Stimulated activated CD8-positive, alpha-beta memory T cell treated with anti-CD3 and anti-CD28 coated beads, Interleukin-15, amount 100 ng/mL, for 48 hours (primary cell): ENCODE measurements around the gene SOX15.

Experiments used
- DNase-seq, 2 donors: peaks; one replicate each; pipeline ENCODE4 v3.0.0-alpha.2; 2020; ENCODE audit warnings: low read depth in 2 of 2

The SOX15 gene

DNA sequence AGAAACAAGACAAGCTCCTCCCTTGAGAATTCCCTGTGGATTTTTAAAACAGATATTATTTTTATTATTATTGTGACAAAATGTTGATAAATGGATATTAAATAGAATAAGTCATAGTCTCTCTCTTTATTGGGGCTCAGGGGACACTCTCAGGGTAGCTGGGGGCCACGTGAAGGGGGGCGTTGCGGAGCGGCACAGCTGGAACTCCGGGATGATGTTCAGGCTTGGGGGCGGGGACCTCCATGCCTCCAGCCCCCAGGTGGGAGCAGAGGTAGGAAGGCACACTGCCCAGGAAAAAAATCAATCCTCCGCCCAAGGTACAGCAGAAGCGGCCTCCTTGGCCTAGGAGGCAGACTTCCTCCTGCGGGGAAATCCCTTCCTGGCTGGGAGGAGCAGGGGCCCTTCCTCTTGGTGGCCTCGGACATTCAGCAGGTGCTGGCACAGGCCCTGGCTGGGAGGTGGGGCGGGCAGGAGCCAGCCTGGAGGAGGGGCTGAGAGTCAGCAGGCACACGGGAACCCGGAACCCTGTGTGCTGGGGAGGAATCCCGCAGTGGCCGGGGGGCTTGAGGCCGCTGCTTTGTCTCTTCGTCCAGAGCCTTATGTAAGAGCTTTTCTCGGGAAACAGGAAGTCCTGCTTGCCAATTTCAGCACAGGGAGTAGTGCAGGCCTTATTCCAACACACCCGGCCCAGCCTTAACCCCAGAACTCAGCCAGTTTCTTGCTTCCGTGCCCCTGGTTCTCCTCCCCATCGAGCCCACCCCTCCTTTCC is 31.9 kb downstream of the SOX15 start:
- DNase-seq, result no peak

DNA sequence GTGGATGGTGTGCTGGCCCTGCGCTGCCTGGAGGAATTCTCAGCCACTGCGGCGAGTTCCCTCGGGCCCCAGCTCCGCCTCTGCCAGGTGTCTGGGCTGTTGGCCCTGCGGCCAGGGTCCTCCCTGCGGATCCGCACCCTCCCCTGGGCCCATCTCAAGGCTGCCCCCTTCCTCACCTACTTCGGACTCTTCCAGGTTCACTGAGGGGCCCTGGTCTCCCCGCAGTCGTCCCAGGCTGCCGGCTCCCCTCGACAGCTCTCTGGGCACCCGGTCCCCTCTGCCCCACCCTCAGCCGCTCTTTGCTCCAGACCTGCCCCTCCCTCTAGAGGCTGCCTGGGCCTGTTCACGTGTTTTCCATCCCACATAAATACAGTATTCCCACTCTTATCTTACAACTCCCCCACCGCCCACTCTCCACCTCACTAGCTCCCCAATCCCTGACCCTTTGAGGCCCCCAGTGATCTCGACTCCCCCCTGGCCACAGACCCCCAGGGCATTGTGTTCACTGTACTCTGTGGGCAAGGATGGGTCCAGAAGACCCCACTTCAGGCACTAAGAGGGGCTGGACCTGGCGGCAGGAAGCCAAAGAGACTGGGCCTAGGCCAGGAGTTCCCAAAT is 32.6 kb downstream of the SOX15 start:
- no peak for DNase-seq

DNA sequence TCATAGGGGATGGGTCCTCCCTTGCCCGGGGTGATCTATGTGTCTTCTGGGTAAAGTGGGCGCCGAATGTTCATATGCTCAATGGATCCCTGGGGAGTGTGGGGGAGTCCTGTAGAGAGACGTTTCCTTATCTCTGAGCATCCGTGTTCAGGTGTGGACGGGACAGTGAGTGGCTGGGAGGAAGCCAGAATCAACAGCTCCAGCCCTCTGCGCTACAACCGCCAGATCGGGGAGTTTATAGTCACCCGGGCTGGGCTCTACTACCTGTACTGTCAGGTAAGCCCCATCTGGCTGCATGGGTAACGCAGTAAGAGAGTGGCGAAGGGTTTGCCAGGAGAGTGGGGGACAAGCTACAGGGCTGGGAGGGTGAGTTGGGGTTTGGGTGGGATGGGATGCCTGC is 33.3 kb downstream of the SOX15 start:
- no peak for DNase-seq

DNA sequence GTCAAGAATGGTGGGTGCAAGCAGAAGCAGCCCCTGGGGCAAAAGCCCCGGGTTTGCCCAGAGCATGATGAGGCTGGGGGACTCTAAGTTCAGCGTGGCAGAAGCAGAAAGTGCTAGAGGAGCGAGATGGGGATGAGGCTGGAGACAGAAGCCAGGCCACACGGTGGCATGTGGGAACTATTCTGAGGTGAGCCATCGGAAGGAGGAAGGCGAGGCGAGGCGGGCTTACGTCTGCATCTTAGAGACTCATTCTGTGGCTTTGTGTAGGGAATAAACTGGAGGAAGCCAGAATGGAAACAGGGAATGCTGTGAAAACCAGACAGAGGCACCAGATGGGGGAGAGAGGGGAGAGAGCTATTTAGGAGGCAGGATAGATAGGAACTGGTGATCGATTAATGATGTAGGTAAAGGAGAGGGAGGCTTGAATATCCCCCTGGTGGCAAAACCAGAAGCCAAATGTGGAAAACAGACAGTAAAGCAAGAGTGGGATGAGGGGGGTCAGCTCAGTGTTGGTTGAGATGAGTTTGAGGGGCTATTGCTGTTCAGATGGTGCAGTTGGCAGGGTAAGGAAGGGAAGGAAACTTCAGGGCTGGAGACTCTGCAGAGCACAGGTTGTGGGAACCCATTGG is 34.5 kb downstream of the SOX15 start:
- DNase-seq, result no peak

DNA sequence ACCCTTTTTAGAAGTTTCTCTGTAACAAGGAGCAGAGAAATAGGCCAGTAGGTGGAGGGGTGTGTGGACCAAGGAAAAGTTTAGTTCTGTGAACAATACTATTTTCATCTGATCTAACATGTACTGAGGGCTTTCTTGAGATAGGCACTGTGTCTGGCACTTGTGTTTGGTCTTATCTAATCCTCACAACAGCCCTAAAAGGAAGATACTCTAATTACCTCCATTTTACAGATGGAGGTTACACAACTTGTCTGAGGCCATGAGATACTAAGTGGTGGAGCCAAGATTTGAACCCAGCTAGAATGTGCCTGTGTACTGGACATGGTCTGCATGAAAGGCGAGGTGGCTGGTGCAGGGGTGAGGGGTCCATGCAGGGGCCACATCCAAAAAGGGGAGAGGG is 36.5 kb downstream of the SOX15 start:
- no peak for DNase-seq

DNA sequence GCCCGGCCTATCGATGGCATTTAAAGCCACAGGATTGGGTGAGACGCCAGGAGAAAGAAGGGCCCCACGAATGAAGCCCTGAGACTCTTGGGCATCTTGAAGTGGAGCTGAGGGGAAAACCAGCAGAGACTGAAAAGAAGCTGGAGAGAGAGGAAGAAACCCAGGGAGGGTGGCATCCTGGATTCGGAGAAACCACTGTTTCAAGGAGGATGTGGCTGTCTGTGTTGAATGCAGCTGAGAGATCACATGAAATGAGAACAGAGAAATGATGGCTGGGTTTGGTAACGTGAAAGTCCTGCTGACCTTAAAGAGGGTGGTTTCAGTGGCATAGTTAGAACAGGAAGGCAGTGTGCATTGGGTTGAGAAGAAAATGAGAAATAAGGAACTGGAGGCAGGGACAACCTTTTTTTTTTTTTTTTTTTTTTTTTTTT is 37.3 kb downstream of the SOX15 start:
- DNase-seq, result no peak

DNA sequence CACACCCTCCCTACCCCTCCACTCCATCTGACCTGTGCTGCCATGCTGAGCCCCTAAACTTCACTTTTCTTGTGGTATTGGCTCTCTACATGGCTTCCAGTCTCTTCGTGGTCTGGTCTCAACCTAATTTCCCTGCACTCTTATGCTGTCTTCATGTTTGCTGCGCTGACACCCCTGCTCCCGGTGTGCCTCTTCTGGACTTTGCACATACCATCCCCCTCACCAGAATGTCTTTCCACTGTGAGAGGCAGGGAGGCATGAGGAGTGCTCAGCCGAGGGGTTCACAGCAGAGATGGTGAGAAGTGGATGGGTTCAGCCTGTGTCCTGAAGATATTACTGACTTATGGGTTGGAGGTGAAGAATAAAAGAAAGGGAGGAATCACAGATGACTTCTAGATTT is 38.5 kb downstream of the SOX15 start:
- DNase-seq, result no peak

DNA sequence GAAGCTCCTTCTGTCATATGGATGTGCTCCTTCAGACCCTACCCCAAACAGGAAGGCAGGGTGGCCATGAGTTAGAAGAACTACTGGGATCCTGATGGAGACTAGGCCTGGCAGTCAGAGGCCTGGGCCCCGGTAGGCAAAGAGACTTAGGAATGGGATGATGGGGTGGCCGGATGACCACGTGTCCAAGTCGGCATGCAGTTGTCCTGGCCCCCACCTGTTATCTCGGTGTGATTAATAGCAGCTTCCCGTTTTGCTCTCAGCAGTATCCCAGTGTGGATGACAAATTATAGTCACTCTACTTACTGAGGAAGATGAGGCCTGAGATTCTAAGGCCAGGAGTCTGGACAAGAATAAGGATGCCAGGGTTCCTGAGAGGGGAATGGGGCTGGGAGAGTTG is 39.5 kb downstream of the SOX15 start:
- DNase-seq, result no peak

DNA sequence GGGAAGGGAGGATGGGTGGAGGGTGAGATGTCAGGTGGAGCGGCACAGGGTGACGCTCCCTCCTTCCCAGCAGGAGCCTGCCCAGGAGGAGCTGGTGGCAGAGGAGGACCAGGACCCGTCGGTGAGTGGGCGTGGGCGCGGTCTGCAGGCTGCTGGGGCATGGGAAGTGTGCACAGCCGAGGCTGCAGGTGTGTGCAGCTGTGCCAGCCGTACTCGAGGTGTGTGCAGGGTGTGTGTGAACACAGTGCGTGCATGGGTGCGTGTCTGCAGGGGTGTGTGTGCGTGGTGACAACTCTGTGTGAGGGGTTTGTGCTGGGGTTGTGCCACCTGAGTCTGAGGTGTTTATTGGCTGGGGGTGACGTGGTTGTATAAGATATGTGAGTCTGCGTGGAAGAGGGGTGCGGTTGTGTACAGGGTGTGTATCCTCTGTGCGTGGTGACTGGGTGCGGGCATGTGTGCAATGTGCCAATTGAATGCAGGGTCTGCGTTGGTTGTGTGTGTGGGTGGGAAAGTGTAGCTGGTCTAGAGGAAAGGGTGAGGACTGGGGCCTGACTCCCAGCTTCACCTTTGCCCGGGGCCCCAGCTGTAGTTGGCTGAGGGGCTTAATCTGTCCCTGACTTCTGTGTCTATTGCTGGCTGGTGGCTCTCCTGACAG is 40.4 kb downstream of the SOX15 start:
- DNase-seq, result peak in 1 of 2 donors; percentile 21

DNA sequence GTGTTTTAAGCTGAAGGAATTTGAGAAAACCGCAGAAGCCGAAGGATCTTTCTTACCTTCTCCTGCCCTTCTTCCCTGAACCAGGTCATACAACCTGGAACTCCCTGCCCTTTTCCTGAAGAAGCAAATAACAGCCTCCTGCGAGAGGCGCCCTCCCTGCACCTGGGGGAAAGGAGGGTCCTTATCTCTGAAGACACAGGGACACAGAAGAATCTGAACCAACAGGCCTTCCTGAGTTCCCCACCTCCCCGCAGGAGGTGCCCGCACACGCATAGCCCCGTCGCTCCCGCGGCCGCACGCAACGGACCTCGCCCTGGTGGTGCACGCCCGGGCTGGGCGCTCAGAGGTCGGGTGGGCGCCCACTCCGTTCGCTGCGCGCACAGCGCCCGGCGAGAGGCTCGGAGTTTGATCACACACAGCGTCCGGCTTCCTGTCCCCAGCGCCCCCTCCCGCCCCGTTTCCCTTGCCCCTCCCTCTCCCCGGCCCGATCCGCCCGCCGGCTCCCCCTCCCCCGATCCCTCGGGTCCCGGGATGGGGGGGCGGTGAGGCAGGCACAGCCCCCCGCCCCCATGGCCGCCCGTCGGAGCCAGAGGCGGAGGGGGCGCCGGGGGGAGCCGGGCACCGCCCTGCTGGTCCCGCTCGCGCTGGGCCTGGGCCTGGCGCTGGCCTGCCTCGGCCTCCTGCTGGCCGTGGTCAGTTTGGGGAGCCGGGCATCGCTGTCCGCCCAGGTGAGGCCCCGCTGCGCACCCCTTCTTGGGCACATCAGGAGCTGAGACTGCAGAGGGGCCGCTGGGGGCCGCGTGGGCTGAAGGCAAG is 41.1 kb downstream of the SOX15 start, which contains the start of gene TNFSF12:
TNFSF12 (plus strand) TSS at position 474 of the 816 bp plus-strand sequence; CDS start at position 570, 96 bp downstream.
- DNase-seq, result peak; percentile 40 to 45

DNA sequence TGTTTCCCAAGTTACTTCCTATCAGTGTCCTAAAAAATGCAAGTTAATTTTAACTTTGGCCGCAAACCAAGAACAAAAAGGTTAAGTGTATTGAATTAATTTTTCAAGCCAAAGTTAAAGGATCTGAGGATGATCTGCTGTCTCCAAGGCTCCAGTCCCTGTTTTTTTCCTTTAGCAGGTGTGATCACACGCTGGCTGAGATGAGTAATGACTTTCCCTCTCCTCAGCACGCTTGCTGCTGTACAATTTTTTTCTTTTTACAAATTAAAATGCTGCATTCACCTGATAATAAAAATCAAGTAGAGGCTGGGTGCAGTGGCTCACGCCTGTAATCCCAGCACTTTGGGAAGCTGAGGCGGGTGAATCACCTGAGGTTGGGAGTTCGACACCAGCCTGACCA is 45.0 kb downstream of the SOX15 start:
- DNase-seq, result no peak

DNA sequence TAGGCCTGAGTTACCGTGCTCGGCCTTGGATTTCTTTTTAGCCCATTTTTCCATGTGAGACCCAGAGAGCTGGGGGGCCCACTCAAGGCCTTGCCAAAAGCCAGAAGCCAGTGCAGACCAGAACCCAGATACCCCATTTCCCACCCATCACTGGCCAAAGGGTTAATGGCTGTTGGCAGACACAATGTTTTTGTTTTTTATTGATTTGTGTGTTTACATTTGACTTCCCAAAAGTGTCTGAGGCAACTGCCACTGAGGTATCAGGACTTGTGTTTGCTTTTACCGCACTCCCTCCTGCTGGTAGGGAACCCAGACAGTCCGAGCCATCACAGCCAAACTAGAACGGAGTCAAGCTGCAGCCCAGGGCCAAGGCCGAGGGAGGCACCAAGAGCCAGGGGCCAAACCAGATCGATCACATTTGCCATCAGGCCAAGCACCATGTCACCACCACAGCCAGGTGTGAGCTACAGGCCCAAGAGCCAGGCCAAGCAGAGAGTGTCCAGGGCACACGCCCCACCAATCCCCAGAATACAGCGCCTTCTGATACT is 48.7 kb downstream of the SOX15 start:
- DNase-seq, result no peak

DNA sequence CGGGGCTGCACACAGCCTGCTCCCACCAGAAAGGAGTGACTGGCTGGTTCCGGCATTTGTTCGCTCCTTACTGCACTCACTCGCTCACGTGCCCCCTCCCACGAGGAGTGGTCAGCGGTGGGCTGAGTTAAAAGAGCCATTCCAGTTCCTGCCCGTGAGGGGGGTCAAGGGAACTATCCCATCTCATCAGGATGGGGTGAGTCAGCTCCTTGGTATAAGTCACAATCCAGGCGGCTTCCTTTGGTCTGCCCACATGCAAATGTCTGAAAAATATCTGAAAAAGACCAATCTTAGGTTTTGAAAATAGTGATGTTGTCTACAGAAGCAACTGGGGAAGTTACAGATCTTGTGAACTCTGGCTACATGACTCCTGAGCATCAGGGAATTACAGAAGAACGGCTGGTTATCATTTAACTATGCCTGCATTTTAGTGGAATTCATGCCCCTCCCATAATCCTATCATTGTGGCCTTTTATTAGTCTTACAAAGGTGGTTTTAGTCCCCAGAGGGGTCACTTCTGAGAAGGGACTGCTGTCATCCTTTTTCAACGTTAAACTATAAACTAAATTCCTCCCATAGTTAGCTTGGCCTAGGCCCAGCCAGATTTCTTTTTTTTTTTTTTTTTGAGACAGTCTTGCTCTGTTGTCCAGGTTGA is 50.9 kb downstream of the SOX15 start:
- DNase-seq, result no peak
